Natural killer cell (primary cell): Measurements from ENCODE around the gene RASSF7. TPM values are rescaled to one million over a fixed set of nuclear protein-coding genes. Genes with fewer than 3 reads are reported as not detected.

Experiments used
- ATAC-seq, 3 donors: fragments of 150-1000 bp in 2 of 3; fragments of 200-7000 bp in 1 of 3; cut with Tn5 transposase; 1 replicate in 1 of 3; 2 replicates in 2 of 3; pipeline ENCODE4 v1.10.0; 2021; ENCODE audit warnings: mild to moderate bottlenecking in 2 of 3, moderate library complexity in 2 of 3
- DNase-seq, 2 donors: peaks; one replicate each; pipeline versions ENCODE4 v3.0.0 to v3.0.0-alpha.2; 2013 to 2021; ENCODE audit warnings: mixed read lengths in 1 of 2
- H3K27ac ChIP-seq: one replicate; pipeline ENCODE4 v1.5.1; 2013; ENCODE audit warnings: mild to moderate bottlenecking, low read length
- H3K27me3 ChIP-seq: one replicate; pipeline ENCODE4 v1.6.1; 2013; ENCODE audit warnings: low read length; ENCODE audit not compliant: control insufficient read depth, insufficient read depth
- H3K36me3 ChIP-seq: one replicate; pipeline ENCODE4 v1.6.1; 2013; ENCODE audit warnings: low read length; ENCODE audit not compliant: control insufficient read depth, insufficient read depth
- H3K4me1 ChIP-seq: one replicate; pipeline ENCODE4 v1.6.1; 2013; ENCODE audit warnings: low read length; ENCODE audit not compliant: control insufficient read depth, insufficient read depth
- H3K4me3 ChIP-seq: one replicate; pipeline ENCODE4 v1.5.1; 2013; ENCODE audit warnings: low read length
- H3K9me3 ChIP-seq: one replicate; pipeline ENCODE4 v1.6.1; 2013; ENCODE audit warnings: low read length; ENCODE audit not compliant: control insufficient read depth, insufficient read depth
- H3K27ac Mint-ChIP-seq, 2 donors: one replicate each; pipeline ENCODE4 v1.8.0; 2022; ENCODE audit warnings: mild to moderate bottlenecking in 2 of 2, mixed read lengths in 2 of 2, moderate library complexity in 1 of 2
- H3K27me3 Mint-ChIP-seq, 2 donors: one replicate each; pipeline ENCODE4 v1.8.0; 2022; ENCODE audit warnings: low read depth in 2 of 2, mixed read lengths in 2 of 2
- H3K36me3 Mint-ChIP-seq: one replicate; pipeline ENCODE4 v1.8.0; 2022; ENCODE audit warnings: mixed read lengths
- H3K4me1 Mint-ChIP-seq, 2 donors: one replicate each; pipeline ENCODE4 v1.8.0; 2022; ENCODE audit warnings: mixed read lengths in 2 of 2
- H3K4me3 Mint-ChIP-seq: one replicate; pipeline ENCODE4 v1.8.0; 2022; ENCODE audit warnings: mild to moderate bottlenecking, moderate library complexity, mixed read lengths
- H3K9me3 Mint-ChIP-seq, 2 donors: one replicate each; pipeline ENCODE4 v1.8.0; 2022; ENCODE audit warnings: mixed read lengths in 2 of 2
- CTCF ChIP-seq: fragments of 200-600 bp; IDR thresholded peaks from one replicate; pipeline ENCODE4 v1.8.0; 2022; ENCODE audit warnings: antibody characterized with exemption
- WGBS: methylation state at CpG from one replicate; pipeline ENCODE4 v1.1.7; 2013; ENCODE audit warnings: missing lambda C conversion rate; ENCODE audit not compliant: insufficient coverage; 5-methylcytosine and 5-hydroxymethylcytosine counted together
- intact Hi-C: fragments of 100-400 bp; cut with micrococcal nuclease; formaldehyde crosslinking; loops from one replicate; pipeline ENCODE4 v1.14.2; 2022
- total RNA-seq, 4 donors: library from RNA; stranded (reverse); fragments of 120-200 nt in 1 of 4; gene quantifications; one replicate each; pipeline versions ENCODE4 v1.2.3 to v1.2.4, GENCODE V29; 2013 to 2022

The RASSF7 gene
- total RNA-seq, 3 donors from 2014 or later (not counting 1 experiment from before 2014, with no cell fraction given): 19.0 to 21.7 (median 20.0) TPM

- no peak overlapping the region for H3K4me3 ChIP-seq
- H3K36me3 Mint-ChIP-seq: no peaks in the 10 kb centered on the region
- peak overlapping the region; percentile 40 for H3K4me3 Mint-ChIP-seq
- no peak for TF ChIP-seq CTCF
- peaks cover 5 to 18% of the 10 kb centered on the region in 2 donors for H3K4me1 Mint-ChIP-seq
- H3K4me1 ChIP-seq: peaks cover 38% of the 10 kb centered on the region
- no peaks in the 10 kb centered on the region for H3K9me3 ChIP-seq
- H3K27me3 ChIP-seq: no peaks in the 10 kb centered on the region
- ATAC-seq (no peak), DNase-seq (peak in 1 of 2 donors; percentile 48)
- intact Hi-C loops: no loop called here
- H3K36me3 ChIP-seq: no peaks in the 10 kb centered on the region
- H3K27ac ChIP-seq: no peak overlapping the region
- H3K27me3 Mint-ChIP-seq: peaks cover 0 to 2% of the 10 kb centered on the region in 2 donors
- no peak overlapping the region for H3K27ac Mint-ChIP-seq
- WGBS: 86% methylated on average over 15 of the region's 15 CpGs
- H3K9me3 Mint-ChIP-seq: no peaks in the 10 kb centered on the region
These were observed 1.6 kb upstream of the RASSF7 start for GRCh38 chr11:559020-559620.

- H3K4me1 Mint-ChIP-seq: peaks cover 5 to 18% of the 10 kb centered on the region in 2 donors
- Histone ChIP-seq H3K9me3 (no peaks in the 10 kb centered on the region), H3K36me3 (no peaks in the 10 kb centered on the region), H3K4me1 (peaks cover 32% of the 10 kb centered on the region), H3K27me3 (no peaks in the 10 kb centered on the region), H3K27ac (peak overlapping the region; percentile 87), H3K4me3 (peak overlapping the region; percentile 61)
- WGBS: 83% methylated on average over 18 of the region's 18 CpGs
- no peaks in the 10 kb centered on the region for H3K36me3 Mint-ChIP-seq
- H3K27ac Mint-ChIP-seq: peak overlapping the region; percentile 56 to 75
- TF ChIP-seq CTCF: no peak
- no peaks in the 10 kb centered on the region for H3K9me3 Mint-ChIP-seq
- ATAC-seq: no peak
- intact Hi-C loops: loop anchor here (1.0 kb wide), 1 partner anchor 8 kb away; no protein-coding TSS in a partner anchor
- peaks cover 0 to 2% of the 10 kb centered on the region in 2 donors for H3K27me3 Mint-ChIP-seq
- peak in 1 of 2 donors; percentile 47 for DNase-seq
- H3K4me3 Mint-ChIP-seq: peak overlapping the region; percentile 67
These were observed 962 bp upstream of the RASSF7 start for GRCh38 chr11:559712-560304.

GRCh38 chr11:561148-562003 is 606 bp downstream of the RASSF7 start:
- Histone ChIP-seq H3K9me3 (no peaks in the 10 kb centered on the region), H3K4me1 (peaks cover 20% of the 10 kb centered on the region), H3K27me3 (no peaks in the 10 kb centered on the region), H3K4me3 (peak overlapping the region; percentile 30), H3K36me3 (no peaks in the 10 kb centered on the region), H3K27ac (no peak overlapping the region)
- WGBS: 7% methylated on average over 67 of the region's 67 CpGs
- ATAC-seq (peak; percentile 31 to 47 (median 34)), DNase-seq (peak in 1 of 2 donors; percentile 60)
- no peaks in the 10 kb centered on the region for H3K36me3 Mint-ChIP-seq
- no peaks in the 10 kb centered on the region for H3K9me3 Mint-ChIP-seq
- intact Hi-C loops: no loop called here
- H3K27me3 Mint-ChIP-seq: peaks cover 0 to 1% of the 10 kb centered on the region in 2 donors
- TF ChIP-seq CTCF: no peak
- peaks cover 5 to 18% of the 10 kb centered on the region in 2 donors for H3K4me1 Mint-ChIP-seq
- peak overlapping the region; percentile 75 to 78 for H3K27ac Mint-ChIP-seq
- H3K4me3 Mint-ChIP-seq: peak overlapping the region; percentile 93
